B cell (primary cell): ENCODE data around the gene PPP1R12B. TPM values are rescaled to one million over a fixed set of nuclear protein-coding genes. Genes with fewer than 3 reads are reported as not detected.

Source experiments
- ATAC-seq: fragments of 200-7000 bp; cut with Tn5 transposase; one replicate; pipeline ENCODE4 v1.10.0; 2021; ENCODE audit warnings: low read depth, mild to moderate bottlenecking, moderate number of reproducible peaks, moderate library complexity
- CTCF ChIA-PET: fragments of 350-600 bp; sonication (Branson Sonifier 250); formaldehyde crosslinking; loops from one replicate; lab custom pipeline; 2021; ENCODE audit warnings: antibody characterized with exemption, inconsistent platforms; lab: Charles Lee
- POLR2A ChIA-PET: fragments of 350-600 bp; sonication (Branson Sonifier 250); formaldehyde crosslinking; loops from one replicate; lab custom pipeline; 2021; ENCODE audit warnings: antibody characterized with exemption; lab: Charles Lee
- DNase-seq: peaks from one replicate; pipeline ENCODE4 v3.0.0; 2013
- H2AFZ ChIP-seq: 2 replicates; pipeline ENCODE4 v1.6.1; 2012; ENCODE audit warnings: mild to moderate bottlenecking, low read depth, low read length; ENCODE audit not compliant: insufficient read depth, poor library complexity, severe bottlenecking
- H3K27ac ChIP-seq, 2 donors: 1 replicate in 1 of 2; 2 replicates in 1 of 2; pipeline ENCODE4 v1.5.1; 2012 to 2013; ENCODE audit warnings: low read length in 2 of 2, mild to moderate bottlenecking in 2 of 2, moderate library complexity in 1 of 2
- H3K27me3 ChIP-seq, 4 experiments: fragments of 200-600 bp in 1 of 4; sonication (generic) in 1 of 4; replicated peaks in 1 of 4; 1 replicate in 2 of 4; 2 replicates in 2 of 4; pipeline versions ENCODE4 v1.6.1 to v1.7.0; 2013 to 2016; ENCODE audit warnings: low read length in 3 of 4, mild to moderate bottlenecking in 2 of 4, mixed read lengths in 1 of 4, moderate library complexity in 1 of 4; ENCODE audit not compliant: insufficient read depth in 4 of 4, control insufficient read depth in 3 of 4; ENCODE audit errors: control extremely low read depth in 1 of 4
- H3K36me3 ChIP-seq, 2 experiments: replicated peaks in 1 of 2; 1 replicate in 1 of 2; 2 replicates in 1 of 2; pipeline versions ENCODE4 v1.6.1 to v1.7.1; 2013; ENCODE audit warnings: low read length in 1 of 2; ENCODE audit not compliant: insufficient read depth in 2 of 2, control insufficient read depth in 1 of 2; ENCODE audit errors: control extremely low read depth in 1 of 2, extremely low read depth in 1 of 2
- H3K4me1 ChIP-seq, 2 donors: fragments of 200-600 bp in 1 of 2; sonication (generic) in 1 of 2; 1 replicate in 1 of 2; 2 replicates in 1 of 2; pipeline versions ENCODE4 v1.5.1 to v1.6.1; 2013 to 2017; ENCODE audit warnings: low read length in 2 of 2; ENCODE audit not compliant: control insufficient read depth in 2 of 2, insufficient read depth in 2 of 2
- H3K4me2 ChIP-seq: replicated peaks from 2 replicates; pipeline ENCODE3; 2012; ENCODE audit warnings: mild to moderate bottlenecking, low read depth, low read length; ENCODE audit not compliant: poor library complexity, severe bottlenecking
- H3K4me3 ChIP-seq, 5 experiments: fragments of 200-600 bp in 1 of 5; sonication (generic) in 1 of 5; 1 replicate in 3 of 5; 2 replicates in 2 of 5; pipeline versions ENCODE4 v1.5.1 to v1.7.0; 2011 to 2016; ENCODE audit warnings: low read length in 4 of 5, mild to moderate bottlenecking in 4 of 5, low read depth in 2 of 5, control low read depth in 1 of 5, moderate library complexity in 1 of 5; ENCODE audit not compliant: insufficient read depth in 1 of 5; ENCODE audit errors: control extremely low read depth in 1 of 5, extremely low read depth in 1 of 5
- H3K79me2 ChIP-seq: fragments of 200-600 bp; sonication (generic); one replicate; pipeline ENCODE4 v1.6.0; 2016; ENCODE audit warnings: low read length; ENCODE audit not compliant: control insufficient read depth, insufficient read depth
- H3K9ac ChIP-seq: fragments of 200-600 bp; sonication (generic); 2 replicates; pipeline ENCODE4 v1.6.1; 2017; ENCODE audit warnings: mild to moderate bottlenecking, low read length, moderate library complexity
- H3K9me3 ChIP-seq, 3 donors: one replicate each; pipeline versions ENCODE4 v1.6.1 to v1.7.1; 2013; ENCODE audit warnings: low read length in 2 of 3; ENCODE audit not compliant: control insufficient read depth in 2 of 3, insufficient read depth in 1 of 3; ENCODE audit errors: control extremely low read depth in 1 of 3
- H4K20me1 ChIP-seq: 2 replicates; pipeline ENCODE4 v1.6.0; 2012; ENCODE audit warnings: mild to moderate bottlenecking, low read length; ENCODE audit not compliant: insufficient read depth, control insufficient read depth, poor library complexity, severe bottlenecking
- H3K27ac Mint-ChIP-seq: one replicate; pipeline ENCODE4 v1.8.0; 2021; ENCODE audit warnings: mixed read lengths
- H3K27me3 Mint-ChIP-seq: one replicate; pipeline ENCODE4 v1.8.0; 2021; ENCODE audit warnings: mixed read lengths
- H3K4me1 Mint-ChIP-seq: one replicate; pipeline ENCODE4 v1.8.0; 2021; ENCODE audit warnings: mixed read lengths
- H3K4me3 Mint-ChIP-seq: one replicate; pipeline ENCODE4 v1.8.0; 2021; ENCODE audit warnings: mixed read lengths
- H3K9me3 Mint-ChIP-seq: one replicate; pipeline ENCODE4 v1.8.0; 2022; ENCODE audit warnings: mixed read lengths; ENCODE audit not compliant: insufficient read depth
- CTCF ChIP-seq: fragments of 200-600 bp; IDR thresholded peaks from one replicate; pipeline ENCODE4 v1.8.0; 2022; ENCODE audit warnings: antibody characterized with exemption, mild to moderate bottlenecking
- EZH2 ChIP-seq: IDR thresholded peaks from 2 replicates; pipeline ENCODE4 v1.6.1; 2012; ENCODE audit warnings: borderline replicate concordance, low read depth, mild to moderate bottlenecking, moderate library complexity, low read length; ENCODE audit not compliant: insufficient read depth, poor library complexity, severe bottlenecking
- WGBS: methylation state at CpG from one replicate; pipeline ENCODE4 v1.1.5; 2013; ENCODE audit warnings: missing lambda C conversion rate; ENCODE audit not compliant: insufficient coverage; 5-methylcytosine and 5-hydroxymethylcytosine counted together
- intact Hi-C: fragments of 100-400 bp; cut with micrococcal nuclease; formaldehyde crosslinking; loops from one replicate; pipeline ENCODE4 v1.10.0; 2022
- polyA plus RNA-seq: library from polyadenylated mRNA; depleted of rRNA; stranded (reverse); fragments of >200 nt; gene quantifications from 2 replicates; pipeline ENCODE4 v1.2.3, GENCODE V29; 2012
- total RNA-seq, 2 donors: library from RNA; stranded (reverse); fragments of 120-200 nt in 1 of 2; gene quantifications; 1 replicate in 1 of 2; 2 replicates in 1 of 2; pipeline versions ENCODE4 v1.2.3 to v1.2.4, GENCODE V29; 2013 to 2022

The PPP1R12B gene
- total and polyA plus RNA-seq, 2 donors (not counting 1 experiment from before 2014, with no cell fraction given): 7.1 to 49.6 TPM

DNA sequence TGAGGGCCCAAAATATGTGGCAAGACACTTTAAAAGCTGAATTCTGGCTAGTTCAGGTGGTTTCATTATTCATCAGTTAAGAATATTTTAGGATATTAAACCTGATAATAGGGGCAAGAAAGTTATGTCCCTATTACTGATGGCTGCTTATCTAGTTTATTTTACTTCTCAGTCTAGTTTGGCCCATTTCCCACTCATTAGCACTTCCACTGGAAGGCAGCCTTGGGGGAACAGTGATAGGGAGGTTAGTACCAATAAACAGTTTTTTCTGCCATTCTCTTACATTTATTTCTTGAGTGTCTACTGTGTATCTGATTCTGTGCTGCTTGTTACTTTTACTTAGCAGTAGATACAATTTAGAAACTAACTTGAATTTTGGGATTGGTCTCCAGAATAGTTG lies 9.0 kb downstream of the PPP1R12B start:
- no peak overlapping the region for H3K4me3 ChIP-seq
- H3K27me3 Mint-ChIP-seq: no peaks in the 10 kb centered on the region
- H4K20me1 ChIP-seq: peaks cover 10% of the 10 kb centered on the region
- peaks cover 3% of the 10 kb centered on the region for H3K4me1 Mint-ChIP-seq
- intact Hi-C loops: no loop called here
- H2AFZ ChIP-seq: no peak overlapping the region
- no peak overlapping the region for H3K27ac Mint-ChIP-seq
- no peak for ATAC-seq
- no peak overlapping the region for H3K27ac ChIP-seq
- no peaks in the 10 kb centered on the region for H3K9me3 ChIP-seq
- H3K4me3 Mint-ChIP-seq: no peak overlapping the region
- H3K9me3 Mint-ChIP-seq: no peaks in the 10 kb centered on the region
- H3K36me3 ChIP-seq: peaks cover 0 to 1% of the 10 kb centered on the region in 2 experiments
- no peaks in the 10 kb centered on the region for H3K27me3 ChIP-seq
- POLR2A ChIA-PET: no interaction called here
- peaks cover 69% of the 10 kb centered on the region for H3K79me2 ChIP-seq
- H3K4me2 ChIP-seq: no peak overlapping the region
- no peak for DNase-seq
- TF ChIP-seq CTCF (no peak), EZH2 (no peak)
- no peak overlapping the region for H3K9ac ChIP-seq
- CTCF ChIA-PET: no interaction called here
- H3K4me1 ChIP-seq: no peaks in the 10 kb centered on the region

- ChIA-PET POLR2A (no interaction called here), CTCF (interaction anchor here (1.2 kb wide), 1 partner anchor 11 kb away, joined by 3 read pairs; no protein-coding TSS in a partner anchor)
- Histone ChIP-seq H3K79me2 (peaks cover 41% of the 10 kb centered on the region), H3K4me1 (no peaks in the 10 kb centered on the region), H3K9me3 (no peaks in the 10 kb centered on the region), H3K4me3 (no peak overlapping the region), H3K9ac (no peak overlapping the region), H4K20me1 (peaks cover 10% of the 10 kb centered on the region), H3K36me3 (peaks cover 0 to 1% of the 10 kb centered on the region in 2 experiments), H3K27ac (no peak overlapping the region), H3K4me2 (no peak overlapping the region), H3K27me3 (no peaks in the 10 kb centered on the region), H2AFZ (no peak overlapping the region)
- ATAC-seq: no peak
- no CpG with 5 or more reads among the region's 2 CpGs for WGBS
- no peaks in the 10 kb centered on the region for H3K27me3 Mint-ChIP-seq
- no peaks in the 10 kb centered on the region for H3K9me3 Mint-ChIP-seq
- intact Hi-C loops: no loop called here
- H3K27ac Mint-ChIP-seq: no peak overlapping the region
- TF ChIP-seq CTCF (no peak), EZH2 (no peak)
- no peak for DNase-seq
- H3K4me3 Mint-ChIP-seq: no peak overlapping the region
- peaks cover 3% of the 10 kb centered on the region for H3K4me1 Mint-ChIP-seq
Observed at GRCh38 chr1:202361224-202361623, 12.7 kb downstream of the PPP1R12B start.
